ENCODE measurements around the gene ZNF536. TPM values are rescaled to one million over a fixed set of nuclear protein-coding genes. Genes with fewer than 3 reads are reported as not detected.

Gene ZNF536
- polyA plus RNA-seq, 1 donor (not counting 4 experiments of a cell fraction or from before 2014, with no cell fraction given), result not detected

DNA sequence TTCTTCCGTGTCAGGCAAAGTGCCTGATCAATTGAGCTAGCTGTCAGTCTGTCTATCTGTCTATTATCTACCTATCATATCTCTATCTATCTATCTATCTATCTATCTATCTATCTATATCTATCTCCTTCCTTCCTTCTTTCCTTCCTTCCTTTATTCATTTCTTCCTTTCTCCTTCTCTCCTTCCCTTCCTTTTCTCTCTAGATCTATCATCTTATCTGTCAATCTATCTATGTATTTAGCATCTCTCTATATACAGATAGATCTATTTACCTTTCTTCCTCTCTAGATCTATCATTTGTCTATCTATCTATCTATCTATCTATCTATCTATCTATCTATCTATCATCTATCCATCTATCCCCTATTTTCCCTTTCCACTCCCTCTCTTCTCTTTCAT, 5.9 kb upstream of the ZNF536 start:
- no peak for FAIRE-seq
- Histone ChIP-seq H3K27ac (ENCODE audit: control insufficient read depth, insufficient read depth, low read length) (no peak overlapping the region), H3K36me3 (ENCODE audit: control insufficient read depth in 2 of 2, extremely low read depth in 1 of 2, insufficient read depth in 2 of 2, low read length in 2 of 2) (no peaks in the 10 kb centered on the region), H3K27me3 (ENCODE audit: control insufficient read depth, extremely low read depth, insufficient read depth, low read length) (no peaks in the 10 kb centered on the region), H3K9me3 (ENCODE audit: control insufficient read depth, low read depth, low read length) (no peaks in the 10 kb centered on the region), H3K4me1 (ENCODE audit: control insufficient read depth, extremely low read depth, insufficient read depth, low read length) (no peaks in the 10 kb centered on the region), H3K4me3 (ENCODE audit: control insufficient read depth in 2 of 3, extremely low read depth in 1 of 3, insufficient read depth in 2 of 3, low read depth in 1 of 3, low read length in 3 of 3) (no peak overlapping the region), H3K9me1 (ENCODE audit: control insufficient read depth, extremely low read depth, insufficient read depth, low read length) (no peaks in the 10 kb centered on the region), H4K20me1 (ENCODE audit: control insufficient read depth, extremely low read depth, insufficient read depth, low read length) (no peaks in the 10 kb centered on the region), H3K4me2 (ENCODE audit: control insufficient read depth, extremely low read depth, insufficient read depth, low read depth, low read length) (no peak overlapping the region), H2AFZ (ENCODE audit: control insufficient read depth, low read length) (no peak overlapping the region), H3K79me2 (ENCODE audit: control insufficient read depth, insufficient read depth, low read length) (no peaks in the 10 kb centered on the region), H3K9ac (ENCODE audit: control insufficient read depth, extremely low read depth, insufficient read depth, low read length) (no peak overlapping the region)
- dilution Hi-C loops (cut with MboI; ENCODE audit: extremely low pct_ligation_motif_present, low sequenced_read_pairs), result no loop called here
- no peak for DNase-seq (ENCODE audit: low read depth, low spot score)
- no peak for TF ChIP-seq EZH2 (IDR thresholded peaks at IDR 0.05; ENCODE audit: low read length)
- TF ChIP-seq, protein P1, sequence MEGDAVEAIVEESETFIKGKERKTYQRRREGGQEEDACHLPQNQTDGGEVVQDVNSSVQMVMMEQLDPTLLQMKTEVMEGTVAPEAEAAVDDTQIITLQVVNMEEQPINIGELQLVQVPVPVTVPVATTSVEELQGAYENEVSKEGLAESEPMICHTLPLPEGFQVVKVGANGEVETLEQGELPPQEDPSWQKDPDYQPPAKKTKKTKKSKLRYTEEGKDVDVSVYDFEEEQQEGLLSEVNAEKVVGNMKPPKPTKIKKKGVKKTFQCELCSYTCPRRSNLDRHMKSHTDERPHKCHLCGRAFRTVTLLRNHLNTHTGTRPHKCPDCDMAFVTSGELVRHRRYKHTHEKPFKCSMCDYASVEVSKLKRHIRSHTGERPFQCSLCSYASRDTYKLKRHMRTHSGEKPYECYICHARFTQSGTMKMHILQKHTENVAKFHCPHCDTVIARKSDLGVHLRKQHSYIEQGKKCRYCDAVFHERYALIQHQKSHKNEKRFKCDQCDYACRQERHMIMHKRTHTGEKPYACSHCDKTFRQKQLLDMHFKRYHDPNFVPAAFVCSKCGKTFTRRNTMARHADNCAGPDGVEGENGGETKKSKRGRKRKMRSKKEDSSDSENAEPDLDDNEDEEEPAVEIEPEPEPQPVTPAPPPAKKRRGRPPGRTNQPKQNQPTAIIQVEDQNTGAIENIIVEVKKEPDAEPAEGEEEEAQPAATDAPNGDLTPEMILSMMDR (optimal IDR thresholded peaks at IDR 0.05 in 1 of 3, IDR thresholded peaks at IDR 0.05 in 1 of 3, conservative IDR thresholded peaks at IDR 0.05 in 1 of 3; ENCODE audit: extremely low read depth in 1 of 3, insufficient read depth in 2 of 3, low read length in 3 of 3), result no peak

DNA sequence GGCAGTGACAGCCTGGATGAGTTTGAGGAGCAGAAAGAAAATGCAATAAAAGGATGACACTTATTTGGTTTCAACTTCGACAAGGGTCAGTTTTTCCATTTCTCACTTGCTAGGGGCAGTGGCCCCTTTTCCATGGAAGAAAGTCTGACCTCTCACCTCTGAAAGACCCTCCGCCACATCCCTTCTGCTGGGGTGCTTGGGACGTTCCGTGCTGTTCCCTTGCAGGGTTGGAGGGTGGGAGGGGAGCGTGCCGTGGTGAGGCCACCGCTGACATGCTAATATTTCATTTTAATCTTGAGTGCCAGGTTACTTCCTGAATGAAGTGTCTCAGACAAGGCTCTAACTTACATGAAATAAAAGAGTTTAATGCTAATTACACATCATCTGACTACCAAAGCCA, 5.2 kb upstream of the ZNF536 start:
- Histone ChIP-seq H3K4me1 (ENCODE audit: control insufficient read depth, extremely low read depth, insufficient read depth, low read length) (no peaks in the 10 kb centered on the region), H3K4me2 (ENCODE audit: control insufficient read depth, extremely low read depth, insufficient read depth, low read depth, low read length) (no peak overlapping the region), H3K9me3 (ENCODE audit: control insufficient read depth, low read depth, low read length) (no peaks in the 10 kb centered on the region), H3K79me2 (ENCODE audit: control insufficient read depth, insufficient read depth, low read length) (no peaks in the 10 kb centered on the region), H3K4me3 (ENCODE audit: control insufficient read depth in 2 of 3, extremely low read depth in 1 of 3, insufficient read depth in 2 of 3, low read depth in 1 of 3, low read length in 3 of 3) (no peak overlapping the region), H2AFZ (ENCODE audit: control insufficient read depth, low read length) (no peak overlapping the region), H3K27me3 (ENCODE audit: control insufficient read depth, extremely low read depth, insufficient read depth, low read length) (no peaks in the 10 kb centered on the region), H3K9ac (ENCODE audit: control insufficient read depth, extremely low read depth, insufficient read depth, low read length) (no peak overlapping the region), H3K27ac (ENCODE audit: control insufficient read depth, insufficient read depth, low read length) (no peak overlapping the region), H4K20me1 (ENCODE audit: control insufficient read depth, extremely low read depth, insufficient read depth, low read length) (no peaks in the 10 kb centered on the region), H3K9me1 (ENCODE audit: control insufficient read depth, extremely low read depth, insufficient read depth, low read length) (no peaks in the 10 kb centered on the region), H3K36me3 (ENCODE audit: control insufficient read depth in 2 of 2, extremely low read depth in 1 of 2, insufficient read depth in 2 of 2, low read length in 2 of 2) (no peaks in the 10 kb centered on the region)
- DNase-seq (ENCODE audit: low read depth, low spot score), result no peak
- TF ChIP-seq, protein P1 (optimal IDR thresholded peaks at IDR 0.05 in 1 of 3, IDR thresholded peaks at IDR 0.05 in 1 of 3, conservative IDR thresholded peaks at IDR 0.05 in 1 of 3; ENCODE audit: extremely low read depth in 1 of 3, insufficient read depth in 2 of 3, low read length in 3 of 3), result no peak
- no peak for FAIRE-seq
- dilution Hi-C loops (cut with MboI; ENCODE audit: extremely low pct_ligation_motif_present, low sequenced_read_pairs), result no loop called here

Measured in keratinocyte (primary cell).